ENCODE measurements around the gene FYB1.

DNA sequence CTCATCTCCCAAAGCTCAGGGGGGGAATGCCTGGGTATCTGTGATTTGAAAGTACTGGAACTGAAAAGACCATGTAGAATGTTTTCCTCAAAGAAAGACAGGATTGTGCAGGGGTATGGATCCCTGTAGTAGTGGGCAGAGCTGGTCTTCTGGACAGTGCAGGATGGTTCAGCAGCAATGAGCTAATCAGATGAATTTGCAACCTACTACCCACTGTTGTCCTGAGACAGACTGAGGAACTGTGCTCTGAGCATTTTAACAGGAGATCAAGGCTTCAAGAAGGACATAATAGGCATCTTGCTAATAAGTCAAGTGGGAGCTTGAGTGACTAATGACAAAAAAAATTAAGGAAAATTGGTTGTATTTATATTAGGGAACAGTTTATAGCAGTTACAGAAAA lies 61.7 kb downstream of the FYB1 start:
- TF ChIP-seq, protein P1, sequence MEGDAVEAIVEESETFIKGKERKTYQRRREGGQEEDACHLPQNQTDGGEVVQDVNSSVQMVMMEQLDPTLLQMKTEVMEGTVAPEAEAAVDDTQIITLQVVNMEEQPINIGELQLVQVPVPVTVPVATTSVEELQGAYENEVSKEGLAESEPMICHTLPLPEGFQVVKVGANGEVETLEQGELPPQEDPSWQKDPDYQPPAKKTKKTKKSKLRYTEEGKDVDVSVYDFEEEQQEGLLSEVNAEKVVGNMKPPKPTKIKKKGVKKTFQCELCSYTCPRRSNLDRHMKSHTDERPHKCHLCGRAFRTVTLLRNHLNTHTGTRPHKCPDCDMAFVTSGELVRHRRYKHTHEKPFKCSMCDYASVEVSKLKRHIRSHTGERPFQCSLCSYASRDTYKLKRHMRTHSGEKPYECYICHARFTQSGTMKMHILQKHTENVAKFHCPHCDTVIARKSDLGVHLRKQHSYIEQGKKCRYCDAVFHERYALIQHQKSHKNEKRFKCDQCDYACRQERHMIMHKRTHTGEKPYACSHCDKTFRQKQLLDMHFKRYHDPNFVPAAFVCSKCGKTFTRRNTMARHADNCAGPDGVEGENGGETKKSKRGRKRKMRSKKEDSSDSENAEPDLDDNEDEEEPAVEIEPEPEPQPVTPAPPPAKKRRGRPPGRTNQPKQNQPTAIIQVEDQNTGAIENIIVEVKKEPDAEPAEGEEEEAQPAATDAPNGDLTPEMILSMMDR (IDR thresholded peaks at IDR 0.05), result no peak
- TF ChIP-seq, protein P2, sequence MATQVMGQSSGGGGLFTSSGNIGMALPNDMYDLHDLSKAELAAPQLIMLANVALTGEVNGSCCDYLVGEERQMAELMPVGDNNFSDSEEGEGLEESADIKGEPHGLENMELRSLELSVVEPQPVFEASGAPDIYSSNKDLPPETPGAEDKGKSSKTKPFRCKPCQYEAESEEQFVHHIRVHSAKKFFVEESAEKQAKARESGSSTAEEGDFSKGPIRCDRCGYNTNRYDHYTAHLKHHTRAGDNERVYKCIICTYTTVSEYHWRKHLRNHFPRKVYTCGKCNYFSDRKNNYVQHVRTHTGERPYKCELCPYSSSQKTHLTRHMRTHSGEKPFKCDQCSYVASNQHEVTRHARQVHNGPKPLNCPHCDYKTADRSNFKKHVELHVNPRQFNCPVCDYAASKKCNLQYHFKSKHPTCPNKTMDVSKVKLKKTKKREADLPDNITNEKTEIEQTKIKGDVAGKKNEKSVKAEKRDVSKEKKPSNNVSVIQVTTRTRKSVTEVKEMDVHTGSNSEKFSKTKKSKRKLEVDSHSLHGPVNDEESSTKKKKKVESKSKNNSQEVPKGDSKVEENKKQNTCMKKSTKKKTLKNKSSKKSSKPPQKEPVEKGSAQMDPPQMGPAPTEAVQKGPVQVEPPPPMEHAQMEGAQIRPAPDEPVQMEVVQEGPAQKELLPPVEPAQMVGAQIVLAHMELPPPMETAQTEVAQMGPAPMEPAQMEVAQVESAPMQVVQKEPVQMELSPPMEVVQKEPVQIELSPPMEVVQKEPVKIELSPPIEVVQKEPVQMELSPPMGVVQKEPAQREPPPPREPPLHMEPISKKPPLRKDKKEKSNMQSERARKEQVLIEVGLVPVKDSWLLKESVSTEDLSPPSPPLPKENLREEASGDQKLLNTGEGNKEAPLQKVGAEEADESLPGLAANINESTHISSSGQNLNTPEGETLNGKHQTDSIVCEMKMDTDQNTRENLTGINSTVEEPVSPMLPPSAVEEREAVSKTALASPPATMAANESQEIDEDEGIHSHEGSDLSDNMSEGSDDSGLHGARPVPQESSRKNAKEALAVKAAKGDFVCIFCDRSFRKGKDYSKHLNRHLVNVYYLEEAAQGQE (IDR thresholded peaks at IDR 0.05; ENCODE audit: insufficient read depth in 1 of 2, low read depth in 2 of 2, low read length in 1 of 2), result no peak
- no peak for TF ChIP-seq TCF7L2 (IDR thresholded peaks at IDR 0.05; ENCODE audit: low read depth, low read length)
- TF ChIP-seq SIN3A (IDR thresholded peaks at IDR 0.05; ENCODE audit: borderline replicate concordance, insufficient read depth, low read depth, low read length), result no peak
- no peak for TF ChIP-seq POLR2AphosphoS5 (IDR thresholded peaks at IDR 0.05; ENCODE audit: low read depth, low read length)

All from Panc1 (cell line).